Left ventricle myocardium inferior (tissue), 1 donor: Measurements from ENCODE around the gene SLIT1. TPM values are rescaled to one million over a fixed set of nuclear protein-coding genes. Genes with fewer than 3 reads are reported as not detected.

Experiments
- DNase-seq: peaks from one replicate; pipeline ENCODE4 v3.0.0-alpha.2; 2020
- H3K27ac ChIP-seq: fragments of 200-600 bp; replicated peaks from 2 replicates; pipeline ENCODE4 v1.8.0; 2021
- H3K27me3 ChIP-seq: fragments of 200-600 bp; 2 replicates; pipeline ENCODE4 v1.8.0; 2021; ENCODE audit warnings: low read depth
- H3K36me3 ChIP-seq: fragments of 200-600 bp; 2 replicates; pipeline ENCODE4 v1.8.0; 2021
- H3K4me1 ChIP-seq: fragments of 200-600 bp; 2 replicates; pipeline ENCODE4 v1.8.0; 2021
- H3K4me3 ChIP-seq: fragments of 200-600 bp; 2 replicates; pipeline ENCODE4 v1.8.0; 2021; ENCODE audit warnings: mild to moderate bottlenecking, moderate library complexity
- H3K9me3 ChIP-seq: fragments of 200-600 bp; replicated peaks from 2 replicates; pipeline ENCODE4 v1.8.0; 2021
- intact Hi-C: fragments of 100-400 bp; cut with micrococcal nuclease; formaldehyde crosslinking; loops from one replicate; pipeline ENCODE4 v1.11.0; 2022
- total RNA-seq: library from RNA; stranded (reverse); fragmentation: NEBNext Ultra II Directional; extraction: Animal tissue kit (Norgen Biotek cat#: 25700); gene quantifications from one replicate; pipeline ENCODE4 v1.2.1, GENCODE V29; 2021
- TF ChIP-seq, protein P1 (sequence below): fragments of 200-600 bp; IDR thresholded peaks from 2 replicates; pipeline ENCODE4 v1.8.0; 2021; ENCODE audit warnings: antibody characterized with exemption, mild to moderate bottlenecking, borderline replicate concordance
- donor health status: DM: no; HTN: yes; CAD: no; lungs with severe emphysema.

Gene SLIT1
- total RNA-seq, 1 donor from 2014 or later: 0.08 TPM

DNA sequence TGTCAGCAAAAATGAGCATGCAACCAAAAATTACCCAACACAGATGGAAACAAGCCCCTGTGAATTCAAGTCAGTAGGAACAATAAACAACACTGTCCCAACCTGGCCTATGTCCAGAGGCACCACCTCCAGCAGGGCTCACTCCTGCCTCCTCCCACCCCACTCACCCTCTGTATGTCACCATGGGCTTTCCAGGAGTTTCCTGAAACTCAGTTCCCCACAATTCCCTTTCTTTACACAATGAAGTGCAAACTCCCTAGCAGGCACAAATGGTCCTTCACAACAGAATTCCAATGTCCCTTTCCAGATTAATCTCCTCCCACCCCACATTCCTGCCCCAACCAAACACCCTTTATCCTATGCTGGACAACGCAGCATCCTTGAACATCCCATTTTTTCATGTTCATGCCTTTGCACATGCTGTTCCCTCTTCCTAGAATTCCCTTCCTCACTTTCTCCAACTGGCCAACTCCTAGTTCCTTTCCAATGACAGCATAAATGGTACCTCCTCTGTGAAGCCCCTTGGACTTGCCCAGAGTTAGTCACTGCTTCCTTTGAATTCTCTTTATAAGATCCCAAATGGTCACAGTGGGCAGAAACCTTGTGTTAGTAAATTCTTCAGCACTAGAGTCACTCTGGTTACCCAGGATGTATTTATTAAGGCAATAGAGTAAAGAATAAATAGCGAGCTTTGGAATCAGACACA lies 157.5 kb downstream of the SLIT1 start:
- Histone ChIP-seq H3K9me3 (no peaks in the 10 kb centered on the region), H3K4me1 (peaks cover 22% of the 10 kb centered on the region), H3K27me3 (peaks cover 5% of the 10 kb centered on the region), H3K4me3 (no peak overlapping the region), H3K27ac (no peak overlapping the region), H3K36me3 (no peaks in the 10 kb centered on the region)
- TF ChIP-seq, protein P1, sequence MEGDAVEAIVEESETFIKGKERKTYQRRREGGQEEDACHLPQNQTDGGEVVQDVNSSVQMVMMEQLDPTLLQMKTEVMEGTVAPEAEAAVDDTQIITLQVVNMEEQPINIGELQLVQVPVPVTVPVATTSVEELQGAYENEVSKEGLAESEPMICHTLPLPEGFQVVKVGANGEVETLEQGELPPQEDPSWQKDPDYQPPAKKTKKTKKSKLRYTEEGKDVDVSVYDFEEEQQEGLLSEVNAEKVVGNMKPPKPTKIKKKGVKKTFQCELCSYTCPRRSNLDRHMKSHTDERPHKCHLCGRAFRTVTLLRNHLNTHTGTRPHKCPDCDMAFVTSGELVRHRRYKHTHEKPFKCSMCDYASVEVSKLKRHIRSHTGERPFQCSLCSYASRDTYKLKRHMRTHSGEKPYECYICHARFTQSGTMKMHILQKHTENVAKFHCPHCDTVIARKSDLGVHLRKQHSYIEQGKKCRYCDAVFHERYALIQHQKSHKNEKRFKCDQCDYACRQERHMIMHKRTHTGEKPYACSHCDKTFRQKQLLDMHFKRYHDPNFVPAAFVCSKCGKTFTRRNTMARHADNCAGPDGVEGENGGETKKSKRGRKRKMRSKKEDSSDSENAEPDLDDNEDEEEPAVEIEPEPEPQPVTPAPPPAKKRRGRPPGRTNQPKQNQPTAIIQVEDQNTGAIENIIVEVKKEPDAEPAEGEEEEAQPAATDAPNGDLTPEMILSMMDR: no peak
- intact Hi-C loops: loop anchor here (10.0 kb wide), 1 partner anchor 263 kb away; no protein-coding TSS in a partner anchor
- no peak for DNase-seq

DNA sequence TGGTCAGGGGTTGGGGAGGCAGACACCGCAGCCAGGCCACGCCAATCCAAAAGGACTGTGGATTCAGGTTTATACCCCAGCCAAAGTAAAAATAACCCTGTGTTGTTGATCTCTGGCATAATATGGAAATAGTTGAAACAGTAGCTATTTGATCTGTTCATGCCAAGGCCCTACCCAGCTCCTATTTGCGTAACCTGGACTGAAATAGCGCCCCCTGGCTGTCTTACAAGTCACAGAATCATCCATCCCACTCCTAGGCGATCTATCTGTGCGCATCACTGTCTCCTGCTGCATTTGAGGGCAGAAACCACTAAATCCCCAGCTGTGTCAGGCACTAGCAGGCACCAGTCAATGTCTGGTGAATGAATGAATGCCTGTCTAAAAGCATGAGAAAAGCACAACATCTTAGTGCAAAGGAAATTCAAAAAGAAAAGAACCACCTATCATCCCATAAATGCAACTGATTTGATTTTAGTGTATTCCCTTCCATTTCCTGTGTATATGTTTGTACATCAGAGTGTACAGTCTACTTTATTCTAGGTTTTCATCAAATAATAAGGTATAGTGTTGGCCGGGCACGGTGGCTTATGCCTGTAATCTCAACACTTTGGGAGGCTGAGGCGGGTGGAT lies 160.0 kb downstream of the SLIT1 start:
- Histone ChIP-seq H3K27me3 (no peaks in the 10 kb centered on the region), H3K4me3 (no peak overlapping the region), H3K27ac (peak overlapping the region; percentile 79), H3K9me3 (no peaks in the 10 kb centered on the region), H3K4me1 (peaks cover 30% of the 10 kb centered on the region), H3K36me3 (no peaks in the 10 kb centered on the region)
- intact Hi-C loops: loop anchor here (10.0 kb wide), 1 partner anchor 261 kb away; no protein-coding TSS in a partner anchor
- no peak for DNase-seq
- TF ChIP-seq, protein P1: peak; percentile 71

DNA sequence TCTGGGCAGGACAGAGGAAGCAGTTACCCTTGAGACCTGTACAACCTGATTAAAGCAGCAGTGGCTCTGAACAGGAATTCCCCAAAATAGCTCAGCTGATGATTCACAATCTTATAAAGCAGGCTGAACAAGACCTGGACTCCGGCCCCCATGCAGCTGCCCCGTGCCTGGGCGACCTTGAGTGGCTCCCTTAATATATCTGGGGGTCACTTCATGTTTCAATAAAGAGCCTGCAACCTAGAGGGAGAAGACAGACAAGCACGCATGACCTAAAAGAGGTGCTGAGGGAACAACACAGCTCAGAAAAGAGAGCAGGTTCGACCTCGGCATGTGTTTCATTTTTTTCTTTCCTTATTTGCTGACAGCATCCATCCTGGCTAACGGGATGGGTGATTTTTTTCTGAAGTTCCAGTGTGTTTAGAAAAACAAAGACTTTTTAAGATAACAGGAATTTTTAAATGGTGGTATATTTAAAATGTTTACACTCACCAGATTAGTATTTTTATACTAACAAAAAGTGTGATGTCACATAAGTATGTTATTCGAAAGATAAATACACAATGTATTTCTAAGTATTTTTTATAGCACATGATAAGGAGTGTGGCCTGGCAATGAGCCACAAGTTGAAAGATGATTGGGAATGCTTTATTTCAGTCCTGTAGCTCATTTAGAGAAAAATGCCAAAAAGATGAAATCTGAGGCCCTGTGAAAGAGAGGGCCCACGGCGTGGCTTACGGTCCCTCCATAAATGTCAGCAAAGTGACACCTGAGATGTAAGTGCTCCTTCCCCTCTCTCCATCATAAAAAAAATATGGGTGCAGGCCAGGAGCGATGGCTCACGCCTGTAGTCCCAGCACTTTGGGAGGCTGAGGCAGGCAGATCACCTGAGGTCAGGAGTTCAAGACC lies 161.3 kb downstream of the SLIT1 start:
- Histone ChIP-seq H3K27ac (peak overlapping the region; percentile 79), H3K4me1 (peaks cover 39% of the 10 kb centered on the region), H3K36me3 (no peaks in the 10 kb centered on the region), H3K9me3 (no peaks in the 10 kb centered on the region), H3K27me3 (no peaks in the 10 kb centered on the region), H3K4me3 (no peak overlapping the region)
- DNase-seq: no peak
- TF ChIP-seq, protein P1: no peak
- intact Hi-C loops: loop anchor here (10.0 kb wide), 1 partner anchor 260 kb away; no protein-coding TSS in a partner anchor

DNA sequence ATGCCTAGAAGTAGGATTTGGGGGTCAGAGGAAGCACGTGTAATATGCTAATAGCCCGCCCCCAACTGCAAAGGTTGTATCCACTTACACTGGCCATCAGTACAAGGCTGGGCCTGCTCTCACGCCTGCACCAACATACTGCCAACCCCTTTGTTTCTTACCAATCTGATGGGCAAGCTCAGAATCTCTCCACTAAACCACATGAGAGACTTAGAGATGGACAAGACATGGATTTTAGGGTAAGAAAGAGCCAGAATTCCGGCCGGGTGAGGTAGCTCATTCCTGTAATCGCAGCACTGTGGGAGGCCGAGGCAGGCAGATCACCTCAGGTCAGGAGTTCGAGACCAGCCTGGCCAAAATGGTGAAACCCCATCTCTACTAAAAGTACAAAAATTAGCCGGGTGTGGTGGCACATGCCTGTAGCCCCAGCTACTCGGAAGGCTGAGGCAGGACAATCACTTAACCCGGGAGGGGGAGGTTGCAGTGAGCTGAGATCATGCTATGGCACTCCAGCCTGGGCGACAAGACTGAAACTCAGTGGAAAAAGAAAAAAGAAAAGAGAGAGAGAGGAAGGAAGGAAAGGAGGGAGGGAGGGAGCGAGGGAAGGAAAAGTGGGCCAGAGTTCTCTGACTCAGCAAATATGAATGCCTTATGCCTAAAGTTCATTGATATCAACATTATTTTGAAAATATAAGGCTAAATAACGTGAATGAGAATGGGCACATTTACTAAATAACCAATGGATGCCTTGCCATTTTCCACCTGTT lies 162.2 kb downstream of the SLIT1 start:
- intact Hi-C loops: loop anchor here (10.0 kb wide), 1 partner anchor 259 kb away; no protein-coding TSS in a partner anchor
- TF ChIP-seq, protein P1: no peak
- Histone ChIP-seq H3K36me3 (no peaks in the 10 kb centered on the region), H3K4me1 (peaks cover 39% of the 10 kb centered on the region), H3K27ac (peak overlapping the region; percentile 79), H3K4me3 (no peak overlapping the region), H3K9me3 (no peaks in the 10 kb centered on the region), H3K27me3 (no peaks in the 10 kb centered on the region)
- no peak for DNase-seq
